GM18498 (cell line): ENCODE results near the gene KANSL3.
"Not testable (repeated sequence)": the region's sequence is repeated elsewhere in the genome, so short reads cannot be mapped to it uniquely, and the experiment has no call there.

Experiments used
- ATAC-seq: cut with Tn5 transposase; IDR thresholded peaks from one replicate; pipeline ENCODE4 v1.9.1; 2021; ENCODE audit warnings: mild to moderate bottlenecking, moderate library complexity; ENCODE audit not compliant: unreplicated experiment

Gene KANSL3

GRCh38 chr2:96564026-96564425 is 74.1 kb downstream of the KANSL3 start:
- ATAC-seq = no peak

GRCh38 chr2:96558485-96558884 is 79.6 kb downstream of the KANSL3 start:
- no peak for ATAC-seq

GRCh38 chr2:96558061-96558460 is 80.1 kb downstream of the KANSL3 start:
- ATAC-seq = no peak

- not testable (repeated sequence) for ATAC-seq
Measured at GRCh38 chr2:96557421-96557820, 80.7 kb downstream of the KANSL3 start.

GRCh38 chr2:96556441-96557330 is 81.4 kb downstream of the KANSL3 start:
- ATAC-seq = no peak

GRCh38 chr2:96555146-96555610 is 82.9 kb downstream of the KANSL3 start:
- ATAC-seq = no peak

- peak; percentile 49 for ATAC-seq
Measured at GRCh38 chr2:96554293-96555145, 83.6 kb downstream of the KANSL3 start.

- ATAC-seq = not testable (repeated sequence)
Measured at GRCh38 chr2:96553957-96554292, 84.2 kb downstream of the KANSL3 start.

GRCh38 chr2:96553176-96553956 is 84.7 kb downstream of the KANSL3 start:
- ATAC-seq = no peak

- ATAC-seq = no peak
Measured at GRCh38 chr2:96552315-96553175, 85.6 kb downstream of the KANSL3 start.

- ATAC-seq = no peak
Measured at GRCh38 chr2:96551605-96552314, 86.4 kb downstream of the KANSL3 start.

- no peak for ATAC-seq
Measured at GRCh38 chr2:96550787-96551604, 87.1 kb downstream of the KANSL3 start.

- ATAC-seq = no peak
Measured at GRCh38 chr2:96549967-96550786, 87.9 kb downstream of the KANSL3 start.

GRCh38 chr2:96549466-96549785 is 88.7 kb downstream of the KANSL3 start:
- no peak for ATAC-seq

- no peak for ATAC-seq
Measured at GRCh38 chr2:96548558-96549465, 89.3 kb downstream of the KANSL3 start.

GRCh38 chr2:96547731-96548171 is 90.4 kb downstream of the KANSL3 start:
- no peak for ATAC-seq

GRCh38 chr2:96547203-96547641 is 90.9 kb downstream of the KANSL3 start:
- ATAC-seq = no peak
